SU-DHL-6 (cell line): ENCODE measurements around the gene LTBP4.

Experiments used
- CTCF ChIP-seq: fragments of 200-600 bp; sonication (generic); IDR thresholded peaks from one replicate; pipeline ENCODE4 v1.5.1; 2017; ENCODE audit warnings: antibody characterized with exemption, mild to moderate bottlenecking, low read length, moderate library complexity; ENCODE audit not compliant: insufficient read depth, poor library complexity, severe bottlenecking
- EZH2phosphoT487 ChIP-seq: fragments of 200-600 bp; sonication (generic), shearing (Covaris generic); conservative IDR thresholded peaks from 2 replicates; pipeline ENCODE4 v1.6.1; 2018; ENCODE audit warnings: mild to moderate bottlenecking, antibody characterized with exemption, low read length, moderate library complexity, mixed read lengths

DNA sequence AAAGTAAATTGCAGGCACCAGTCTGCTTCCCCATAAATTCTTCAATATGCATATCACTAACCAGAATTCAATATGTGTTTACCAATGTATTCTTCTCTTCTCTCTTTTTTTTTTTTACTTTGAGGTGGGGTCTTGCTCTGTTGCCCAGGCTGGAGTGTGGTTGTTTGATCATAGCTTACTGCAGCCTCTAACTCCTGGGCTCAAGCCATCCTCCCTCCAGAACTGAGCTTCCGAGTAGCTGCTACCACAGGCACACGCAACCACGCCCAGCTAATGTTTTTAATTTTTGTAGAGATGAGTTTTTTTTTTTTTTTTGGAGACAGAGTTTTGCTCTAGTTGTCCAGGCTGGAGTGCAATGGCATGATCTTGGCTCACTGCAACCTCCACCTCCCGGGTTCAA lies 16.8 kb downstream of the LTBP4 start:
- no peak for TF ChIP-seq CTCF
- no peak for TF ChIP-seq EZH2phosphoT487
